Measurements from ENCODE around the gene PPM1H.
A peak's percentile ranks its signal among the peaks of the same experiment; 100 is the strongest.

The PPM1H gene

GRCh38 chr12:62603811-62604098 is 331.2 kb downstream of the PPM1H start:
- peak overlapping the region; percentile 91 for H3K4me3 ChIP-seq (replicated peaks; ENCODE audit: low read depth, low read length)
- no peak for DNase-seq (ENCODE audit: extremely low read depth, low read depth)
- TF ChIP-seq CTCF (IDR thresholded peaks at IDR 0.05; ENCODE audit: low read depth, low read length, missing control alignments) = no peak

GRCh38 chr12:62603061-62603810 is 331.7 kb downstream of the PPM1H start:
- TF ChIP-seq CTCF (IDR thresholded peaks at IDR 0.05; ENCODE audit: low read depth, low read length, missing control alignments) = peak; percentile 34
- peak overlapping the region; percentile 91 for H3K4me3 ChIP-seq (replicated peaks; ENCODE audit: low read depth, low read length)
- DNase-seq (ENCODE audit: extremely low read depth, low read depth) = peak; percentile 56

GRCh38 chr12:62602255-62603060 is 332.5 kb downstream of the PPM1H start:
- no peak for TF ChIP-seq CTCF (IDR thresholded peaks at IDR 0.05; ENCODE audit: low read depth, low read length, missing control alignments)
- peak; percentile 72 for DNase-seq (ENCODE audit: extremely low read depth, low read depth)
- peak overlapping the region; percentile 91 for H3K4me3 ChIP-seq (replicated peaks; ENCODE audit: low read depth, low read length)

GRCh38 chr12:62601765-62602164 is 333.2 kb downstream of the PPM1H start:
- no peak for TF ChIP-seq CTCF (IDR thresholded peaks at IDR 0.05; ENCODE audit: low read depth, low read length, missing control alignments)
- no peak for DNase-seq (ENCODE audit: extremely low read depth, low read depth)
- peak overlapping the region; percentile 91 for H3K4me3 ChIP-seq (replicated peaks; ENCODE audit: low read depth, low read length)

- peak; percentile 25 for TF ChIP-seq CTCF (IDR thresholded peaks at IDR 0.05; ENCODE audit: low read depth, low read length, missing control alignments)
- no peak for DNase-seq (ENCODE audit: extremely low read depth, low read depth)
Observed at GRCh38 chr12:62599854-62600437, 335.0 kb downstream of the PPM1H start.

GRCh38 chr12:62598846-62599245 is 336.1 kb downstream of the PPM1H start:
- TF ChIP-seq CTCF (IDR thresholded peaks at IDR 0.05; ENCODE audit: low read depth, low read length, missing control alignments) = no peak
- H3K4me3 ChIP-seq (replicated peaks; ENCODE audit: low read depth, low read length) = no peak overlapping the region
- no peak for DNase-seq (ENCODE audit: extremely low read depth, low read depth)

More at GRCh38 chr12:62599854-62600437, 335.0 kb downstream of the PPM1H start:
- H3K4me3 ChIP-seq (replicated peaks; ENCODE audit: low read depth, low read length) = no peak overlapping the region

Measured in HFF-Myc (cell line).